ENCODE results near the gene OR4A47.
"Not testable (repeated sequence)": the region's sequence is repeated elsewhere in the genome, so short reads cannot be mapped to it uniquely, and the experiment has no call there.

Gene OR4A47

DNA sequence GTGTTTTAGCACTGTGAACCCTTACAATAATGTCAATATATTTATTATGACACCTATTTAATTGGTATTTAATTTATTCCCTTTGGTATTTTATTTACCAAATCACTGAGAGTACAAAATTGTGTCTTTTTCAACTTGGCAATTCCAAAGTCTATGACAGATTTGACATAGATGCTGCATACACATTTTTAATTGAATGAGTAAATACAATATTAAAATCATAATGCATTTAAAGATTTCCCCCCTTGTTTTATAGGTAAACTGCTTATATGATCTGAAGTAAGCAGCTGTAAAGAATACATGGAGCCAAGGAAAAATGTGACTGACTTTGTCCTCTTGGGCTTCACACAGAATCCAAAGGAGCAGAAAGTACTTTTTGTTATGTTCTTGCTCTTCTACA, at the start of gene OR4A47:
TSS of gene OR4A47 (plus strand) at position 301 of the 400 bp plus-strand sequence. CDS start at position 301, 0 bp downstream.
- not testable (repeated sequence) for DNase-seq (ENCODE audit: low spot score)

GRCh38 chr11:48455909-48456308, 32.7 kb upstream of the OR4A47 start:
- not testable (repeated sequence) for DNase-seq (ENCODE audit: low spot score)

- DNase-seq (ENCODE audit: low spot score): peak; percentile 24
Measured at GRCh38 chr11:48473966-48474365, 14.6 kb upstream of the OR4A47 start.

- DNase-seq (ENCODE audit: low spot score): not testable (repeated sequence)
Measured at GRCh38 chr11:48474703-48475102, 13.9 kb upstream of the OR4A47 start.

DNA sequence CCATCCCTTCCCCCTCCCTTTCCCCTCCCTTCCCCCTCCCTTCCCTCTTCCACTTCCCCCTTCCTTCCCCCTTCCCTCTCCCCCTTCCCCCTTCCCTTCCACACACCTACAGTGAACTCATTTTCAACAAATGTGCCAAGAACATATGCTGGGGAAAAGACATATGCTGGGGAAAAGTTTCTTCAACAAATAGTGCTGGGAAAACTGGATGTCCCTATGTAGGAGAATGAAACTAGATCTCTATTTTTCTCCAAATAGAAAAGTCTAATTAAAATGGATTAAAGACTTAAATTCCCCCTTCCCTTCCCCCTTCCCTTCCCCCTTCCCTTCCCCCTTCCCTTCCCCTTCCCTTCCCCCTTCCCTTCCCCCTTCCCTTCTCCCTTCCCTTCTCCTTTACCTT, 17.6 kb downstream of the OR4A47 start:
- DNase-seq (ENCODE audit: low spot score): not testable (repeated sequence)

DNA sequence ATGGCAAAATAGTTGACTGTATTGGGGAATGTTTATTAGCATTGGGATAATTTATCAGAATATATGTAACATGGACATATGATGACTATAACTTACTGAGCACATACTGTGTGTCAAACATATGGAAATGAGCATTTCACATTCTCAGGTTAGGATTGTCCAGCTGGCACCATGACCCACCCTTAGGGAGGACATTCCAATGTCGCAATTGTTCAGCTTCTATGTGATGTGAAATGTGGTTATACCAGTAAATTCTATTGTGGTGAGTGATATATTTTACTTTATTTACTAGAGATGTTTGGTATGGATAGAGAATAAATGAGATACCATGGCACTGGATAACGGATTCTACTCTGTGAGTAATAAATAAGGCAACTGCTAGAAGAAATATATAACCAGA, 50.4 kb downstream of the OR4A47 start:
- DNase-seq (ENCODE audit: low spot score): no peak
